DND-41 (cell line): ENCODE results near the gene SFT2D2.

ENCODE experiments used
- ATAC-seq: fragments of 200-7000 bp; cut with Tn5 transposase; 3 replicates; pipeline ENCODE4 v1.9.1; 2021; ENCODE audit warnings: low read depth; ENCODE audit not compliant: insufficient read depth
- DNase-seq: peaks from one replicate; pipeline ENCODE4 v3.0.0-alpha.2; 2020
- H2AFZ ChIP-seq: 2 replicates; pipeline ENCODE4 v1.6.0; 2012; ENCODE audit warnings: low read depth, low read length
- H3K27ac ChIP-seq: 2 replicates; pipeline ENCODE4 v1.5.1; 2012; ENCODE audit warnings: low read length, inconsistent platforms
- H3K27me3 ChIP-seq: fragments of 200-600 bp; sonication (generic); 2 replicates; pipeline ENCODE4 v1.6.0; 2012; ENCODE audit warnings: low read length, mild to moderate bottlenecking, inconsistent platforms; ENCODE audit not compliant: insufficient read depth, poor library complexity
- H3K36me3 ChIP-seq: 2 replicates; pipeline ENCODE4 v1.5.1; 2012; ENCODE audit warnings: low read length, inconsistent platforms; ENCODE audit not compliant: insufficient read depth
- H3K4me1 ChIP-seq: 2 replicates; pipeline ENCODE4 v1.5.1; 2012; ENCODE audit warnings: mild to moderate bottlenecking, low read length; ENCODE audit not compliant: insufficient read depth
- H3K4me2 ChIP-seq: 2 replicates; pipeline ENCODE4 v1.6.0; 2012; ENCODE audit warnings: mild to moderate bottlenecking, moderate library complexity, low read length, inconsistent platforms; ENCODE audit not compliant: insufficient read depth
- H3K4me3 ChIP-seq, 2 experiments: fragments of 200-600 bp in 1 of 2; shearing (Covaris generic) in 1 of 2; 2 replicates each; pipeline ENCODE4 v1.5.1; 2012 to 2016; ENCODE audit warnings: inconsistent platforms in 2 of 2, low read length in 2 of 2, mild to moderate bottlenecking in 2 of 2, low read depth in 1 of 2, moderate library complexity in 1 of 2
- H3K79me2 ChIP-seq: 2 replicates; pipeline ENCODE4 v1.6.0; 2012; ENCODE audit warnings: low read length, inconsistent platforms; ENCODE audit not compliant: insufficient read depth
- H3K9ac ChIP-seq: 2 replicates; pipeline ENCODE4 v1.6.0; 2012; ENCODE audit warnings: low read depth, mild to moderate bottlenecking, inconsistent platforms, low read length, moderate library complexity
- H3K9me3 ChIP-seq: 2 replicates; pipeline ENCODE4 v1.5.1; 2012; ENCODE audit warnings: low read length, moderate library complexity, mild to moderate bottlenecking, inconsistent platforms; ENCODE audit not compliant: insufficient read depth, severe bottlenecking
- H4K20me1 ChIP-seq: 2 replicates; pipeline ENCODE4 v1.6.0; 2012; ENCODE audit warnings: low read length; ENCODE audit not compliant: insufficient read depth
- CTCF ChIP-seq: IDR thresholded peaks from 2 replicates; pipeline ENCODE4 v1.5.1; 2012; ENCODE audit warnings: borderline replicate concordance, low read length, moderate library complexity, mild to moderate bottlenecking; ENCODE audit not compliant: poor library complexity, severe bottlenecking; ENCODE audit errors: extremely low read depth
- EZH2 ChIP-seq: IDR thresholded peaks from 3 replicates; pipeline ENCODE4 v1.6.1; 2012; ENCODE audit warnings: borderline replicate concordance, low read depth, mild to moderate bottlenecking, moderate library complexity, low read length, inconsistent platforms; ENCODE audit not compliant: severe bottlenecking

SFT2D2 gene

GRCh38 chr1:168261390-168261789 lies 35.6 kb downstream of the SFT2D2 start:
- no peaks in the 10 kb centered on the region for H3K4me1 ChIP-seq
- H3K9ac ChIP-seq = no peak overlapping the region
- no peak overlapping the region for H3K4me2 ChIP-seq
- no peak for DNase-seq
- TF ChIP-seq EZH2 = no peak
- no peak for TF ChIP-seq CTCF
- no peak overlapping the region for H2AFZ ChIP-seq
- H3K27me3 ChIP-seq = no peaks in the 10 kb centered on the region
- no peaks in the 10 kb centered on the region for H3K79me2 ChIP-seq
- H3K9me3 ChIP-seq = peaks cover 13% of the 10 kb centered on the region
- H4K20me1 ChIP-seq = no peaks in the 10 kb centered on the region
- ATAC-seq = no peak
- H3K4me3 ChIP-seq = no peak overlapping the region
- peaks cover 17% of the 10 kb centered on the region for H3K36me3 ChIP-seq
- no peak overlapping the region for H3K27ac ChIP-seq

- Histone ChIP-seq H3K36me3 (peaks cover 17% of the 10 kb centered on the region), H3K9me3 (peaks cover 13% of the 10 kb centered on the region), H4K20me1 (no peaks in the 10 kb centered on the region), H3K4me1 (no peaks in the 10 kb centered on the region), H3K27ac (no peak overlapping the region), H3K9ac (no peak overlapping the region), H2AFZ (no peak overlapping the region), H3K27me3 (no peaks in the 10 kb centered on the region), H3K79me2 (no peaks in the 10 kb centered on the region), H3K4me3 (no peak overlapping the region), H3K4me2 (no peak overlapping the region)
- DNase-seq (no peak), ATAC-seq (no peak)
- no peak for TF ChIP-seq CTCF
- TF ChIP-seq EZH2 = no peak
Measured at GRCh38 chr1:168263130-168263529, 37.3 kb downstream of the SFT2D2 start.

- no peak for DNase-seq
- TF ChIP-seq CTCF (no peak), EZH2 (no peak)
Measured at GRCh38 chr1:168264296-168264695, 38.5 kb downstream of the SFT2D2 start.

GRCh38 chr1:168265596-168265995 lies 39.8 kb downstream of the SFT2D2 start:
- DNase-seq = no peak
- Histone ChIP-seq H3K4me1 (no peaks in the 10 kb centered on the region), H3K27me3 (no peaks in the 10 kb centered on the region), H3K36me3 (peaks cover 17% of the 10 kb centered on the region), H3K79me2 (no peaks in the 10 kb centered on the region), H3K4me3 (no peak overlapping the region), H3K4me2 (no peak overlapping the region), H3K27ac (no peak overlapping the region), H2AFZ (no peak overlapping the region), H3K9ac (no peak overlapping the region), H4K20me1 (no peaks in the 10 kb centered on the region), H3K9me3 (peaks cover 13% of the 10 kb centered on the region)
- no peak for ATAC-seq
- TF ChIP-seq CTCF (no peak), EZH2 (no peak)

More at GRCh38 chr1:168264296-168264695, 38.5 kb downstream of the SFT2D2 start:
- Histone ChIP-seq H3K36me3 (peaks cover 17% of the 10 kb centered on the region), H3K4me3 (no peak overlapping the region), H3K9ac (no peak overlapping the region), H4K20me1 (no peaks in the 10 kb centered on the region), H3K27ac (no peak overlapping the region), H3K27me3 (no peaks in the 10 kb centered on the region), H3K79me2 (no peaks in the 10 kb centered on the region), H3K4me1 (no peaks in the 10 kb centered on the region), H3K4me2 (no peak overlapping the region), H3K9me3 (peaks cover 13% of the 10 kb centered on the region), H2AFZ (no peak overlapping the region)
- no peak for ATAC-seq
